CD14-positive monocyte (primary cell): ENCODE results near the gene TRMU. TPM values are rescaled to one million over a fixed set of nuclear protein-coding genes. Genes with fewer than 3 reads are reported as not detected.

Experiments
- DNase-seq, 3 donors: peaks; one replicate each; pipeline ENCODE4 v3.0.0-alpha.2; 2011 to 2022
- H2AFZ ChIP-seq: 2 replicates; pipeline ENCODE4 v1.6.0; 2012; ENCODE audit warnings: mild to moderate bottlenecking, low read depth, low read length, inconsistent platforms; ENCODE audit not compliant: insufficient read depth, poor library complexity, severe bottlenecking
- H3K27ac ChIP-seq, 2 donors: 1 replicate in 1 of 2; 2 replicates in 1 of 2; pipeline ENCODE4 v1.5.1; 2012 to 2013; ENCODE audit warnings: low read length in 2 of 2, control low read depth in 1 of 2, inconsistent platforms in 1 of 2, low read depth in 1 of 2, mild to moderate bottlenecking in 1 of 2
- H3K27me3 ChIP-seq, 2 donors: one replicate each; pipeline versions ENCODE4 v1.6.0 to v1.6.1; 2011 to 2013; ENCODE audit warnings: low read length in 2 of 2; ENCODE audit not compliant: control insufficient read depth in 2 of 2, insufficient read depth in 2 of 2
- H3K36me3 ChIP-seq, 2 donors: replicated peaks in 1 of 2; 1 replicate in 1 of 2; 2 replicates in 1 of 2; pipeline versions ENCODE4 v1.5.1 to v1.6.1; 2012 to 2013; ENCODE audit warnings: low read length in 2 of 2, control low read depth in 1 of 2, inconsistent platforms in 1 of 2, mild to moderate bottlenecking in 1 of 2; ENCODE audit not compliant: insufficient read depth in 2 of 2, control insufficient read depth in 1 of 2
- H3K4me1 ChIP-seq, 2 donors: 1 replicate in 1 of 2; 2 replicates in 1 of 2; pipeline versions ENCODE4 v1.5.1 to v1.6.1; 2012 to 2013; ENCODE audit warnings: low read length in 2 of 2, control low read depth in 1 of 2, inconsistent platforms in 1 of 2, mild to moderate bottlenecking in 1 of 2, moderate library complexity in 1 of 2; ENCODE audit not compliant: insufficient read depth in 2 of 2, control insufficient read depth in 1 of 2
- H3K4me2 ChIP-seq: replicated peaks from 2 replicates; pipeline ENCODE3; 2012; ENCODE audit warnings: low read length, moderate library complexity, mild to moderate bottlenecking; ENCODE audit not compliant: poor library complexity, severe bottlenecking; ENCODE audit errors: extremely low read depth
- H3K4me3 ChIP-seq, 3 experiments: fragments of 200-600 bp in 1 of 3; sonication (generic) in 1 of 3; replicated peaks in 1 of 3; 1 replicate in 2 of 3; 2 replicates in 1 of 3; pipeline ENCODE4 v1.5.1; 2011 to 2013; ENCODE audit warnings: low read length in 3 of 3, mild to moderate bottlenecking in 3 of 3, control low read depth in 2 of 3, low read depth in 2 of 3, inconsistent platforms in 1 of 3, moderate library complexity in 1 of 3
- H3K79me2 ChIP-seq: 2 replicates; pipeline ENCODE4 v1.6.0; 2012; ENCODE audit warnings: mild to moderate bottlenecking, control low read depth, inconsistent platforms, low read length, moderate library complexity; ENCODE audit not compliant: insufficient read depth
- H3K9ac ChIP-seq: 2 replicates; pipeline ENCODE4 v1.6.0; 2017; ENCODE audit warnings: low read length, mild to moderate bottlenecking; ENCODE audit not compliant: insufficient read depth, poor library complexity, severe bottlenecking
- H3K9me3 ChIP-seq, 2 donors: replicated peaks in 1 of 2; 1 replicate in 1 of 2; 2 replicates in 1 of 2; pipeline versions ENCODE4 v1.5.1 to v1.6.1; 2012 to 2013; ENCODE audit warnings: low read length in 2 of 2, control low read depth in 1 of 2; ENCODE audit not compliant: control insufficient read depth in 1 of 2, insufficient read depth in 1 of 2
- H4K20me1 ChIP-seq: 2 replicates; pipeline ENCODE4 v1.6.0; 2012; ENCODE audit warnings: mild to moderate bottlenecking, low read length, control low read depth, moderate library complexity; ENCODE audit not compliant: insufficient read depth
- H3K27ac Mint-ChIP-seq, 7 donors: one replicate each; pipeline ENCODE4 v1.8.0; 2020; ENCODE audit warnings: mild to moderate bottlenecking in 7 of 7, mixed read lengths in 7 of 7, moderate library complexity in 6 of 7, inconsistent platforms in 2 of 7
- H3K27me3 Mint-ChIP-seq, 3 donors: one replicate each; pipeline ENCODE4 v1.8.0; 2021 to 2022; ENCODE audit warnings: low read depth in 3 of 3, mild to moderate bottlenecking in 3 of 3, mixed read lengths in 3 of 3, moderate library complexity in 3 of 3, inconsistent platforms in 1 of 3
- H3K36me3 Mint-ChIP-seq, 2 donors: one replicate each; pipeline ENCODE4 v1.8.0; 2020; ENCODE audit warnings: mixed read lengths in 2 of 2, inconsistent platforms in 1 of 2, mild to moderate bottlenecking in 1 of 2
- H3K4me1 Mint-ChIP-seq: one replicate; pipeline ENCODE4 v1.8.0; 2020; ENCODE audit warnings: mild to moderate bottlenecking, mixed read lengths
- H3K4me3 Mint-ChIP-seq, 2 donors: one replicate each; pipeline ENCODE4 v1.8.0; 2020; ENCODE audit warnings: mild to moderate bottlenecking in 2 of 2, mixed read lengths in 2 of 2, moderate library complexity in 1 of 2
- H3K9me3 Mint-ChIP-seq, 7 donors: one replicate each; pipeline ENCODE4 v1.8.0; 2020 to 2022; ENCODE audit warnings: mixed read lengths in 7 of 7, mild to moderate bottlenecking in 6 of 7, moderate library complexity in 6 of 7, inconsistent platforms in 2 of 7
- WGBS: methylation state at CpG from one replicate; pipeline ENCODE4 v1.1.5; 2013; ENCODE audit warnings: missing lambda C conversion rate; ENCODE audit not compliant: insufficient coverage; 5-methylcytosine and 5-hydroxymethylcytosine counted together
- intact Hi-C, 2 donors: fragments of 100-400 bp; cut with micrococcal nuclease; formaldehyde crosslinking; loops; one replicate each; pipeline versions ENCODE4 v1.15.0 to v1.15.1; 2023
- polyA plus RNA-seq, 3 donors: library from polyadenylated mRNA; depleted of rRNA in 1 of 3; unstranded in 2 of 3; stranded (reverse) in 1 of 3; fragments of 300-500 nt in 2 of 3; fragments of >200 nt in 1 of 3; fragmentation: Illumina TruSeq in 2 of 3; gene quantifications; 1 replicate in 2 of 3; 2 replicates in 1 of 3; pipeline ENCODE4 v1.2.3, GENCODE V29; 2012 to 2021
- TF ChIP-seq, protein P1 (sequence below): fragments of 200-600 bp; IDR thresholded peaks from one replicate; pipeline ENCODE4 v1.8.0; 2022; ENCODE audit warnings: antibody characterized with exemption, mild to moderate bottlenecking

Gene TRMU
- polyA plus RNA-seq, 3 donors, result 4.7 to 32.9 (median 5.6) TPM

DNA sequence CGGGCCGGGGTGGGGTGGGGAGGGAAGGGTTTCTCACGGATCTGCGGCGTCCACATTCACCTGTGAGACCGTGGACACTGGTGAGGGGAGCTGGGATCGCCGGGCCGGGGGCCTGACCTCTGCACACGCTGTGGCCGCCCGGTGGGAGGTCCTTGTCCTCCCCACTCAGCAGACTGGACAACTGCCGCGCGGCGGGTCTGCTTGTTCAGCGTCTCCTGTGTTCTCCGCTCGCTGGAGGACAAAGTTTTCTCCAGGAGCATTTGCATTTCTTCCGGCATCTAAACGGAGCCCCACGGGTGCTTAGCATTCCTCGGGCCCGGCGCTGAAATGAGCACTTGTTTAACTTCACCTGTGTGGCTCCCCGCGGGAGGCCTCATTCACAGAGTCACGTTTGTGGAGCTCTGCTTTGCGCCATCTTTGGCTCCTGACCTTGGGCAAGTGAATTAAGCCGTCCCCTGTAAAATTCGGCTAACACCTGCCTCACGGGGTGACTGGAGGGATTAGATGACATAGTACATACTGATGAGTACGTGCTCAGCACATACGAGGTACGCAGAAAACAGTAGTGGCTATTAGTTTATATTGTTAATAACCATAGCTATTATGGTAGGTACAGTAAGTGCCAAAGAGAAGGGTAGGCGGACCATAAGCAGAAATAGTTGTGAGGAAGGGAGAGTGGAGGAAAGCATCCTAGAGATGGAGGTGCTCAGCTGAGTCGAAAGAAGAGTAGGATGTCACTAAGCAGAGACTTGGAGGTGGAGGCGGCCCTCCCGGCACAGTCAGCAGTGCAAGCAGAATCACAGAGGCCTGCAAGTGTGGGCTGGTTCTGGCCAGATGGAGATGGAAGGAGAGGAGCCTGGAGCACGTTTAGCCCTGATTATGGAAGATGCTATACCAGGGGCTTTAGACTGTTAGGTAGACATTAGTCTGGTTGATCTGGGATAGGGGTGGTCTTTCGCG lies 885 bp downstream of the TRMU start:
- H2AFZ ChIP-seq, result peak overlapping the region; percentile 97
- intact Hi-C loops, result no loop called here
- no peak for DNase-seq
- H3K4me3 ChIP-seq, result peak overlapping the region; percentile 61 to 97 (median 87)
- Mint-ChIP-seq H3K4me3 (peak overlapping the region; percentile 92 to 96), H3K27me3 (no peaks in the 10 kb centered on the region), H3K9me3 (no peaks in the 10 kb centered on the region), H3K36me3 (peaks cover 34 to 53% of the 10 kb centered on the region in 2 donors), H3K27ac (peak overlapping the region in 6 of 7 donors; percentile 73 to 90 (median 87)), H3K4me1 (peaks cover 15% of the 10 kb centered on the region)
- H3K79me2 ChIP-seq, result peaks cover 25% of the 10 kb centered on the region
- peak overlapping the region; percentile 98 for H3K4me2 ChIP-seq
- TF ChIP-seq, protein P1, sequence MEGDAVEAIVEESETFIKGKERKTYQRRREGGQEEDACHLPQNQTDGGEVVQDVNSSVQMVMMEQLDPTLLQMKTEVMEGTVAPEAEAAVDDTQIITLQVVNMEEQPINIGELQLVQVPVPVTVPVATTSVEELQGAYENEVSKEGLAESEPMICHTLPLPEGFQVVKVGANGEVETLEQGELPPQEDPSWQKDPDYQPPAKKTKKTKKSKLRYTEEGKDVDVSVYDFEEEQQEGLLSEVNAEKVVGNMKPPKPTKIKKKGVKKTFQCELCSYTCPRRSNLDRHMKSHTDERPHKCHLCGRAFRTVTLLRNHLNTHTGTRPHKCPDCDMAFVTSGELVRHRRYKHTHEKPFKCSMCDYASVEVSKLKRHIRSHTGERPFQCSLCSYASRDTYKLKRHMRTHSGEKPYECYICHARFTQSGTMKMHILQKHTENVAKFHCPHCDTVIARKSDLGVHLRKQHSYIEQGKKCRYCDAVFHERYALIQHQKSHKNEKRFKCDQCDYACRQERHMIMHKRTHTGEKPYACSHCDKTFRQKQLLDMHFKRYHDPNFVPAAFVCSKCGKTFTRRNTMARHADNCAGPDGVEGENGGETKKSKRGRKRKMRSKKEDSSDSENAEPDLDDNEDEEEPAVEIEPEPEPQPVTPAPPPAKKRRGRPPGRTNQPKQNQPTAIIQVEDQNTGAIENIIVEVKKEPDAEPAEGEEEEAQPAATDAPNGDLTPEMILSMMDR, result no peak
- peaks cover 42 to 59% of the 10 kb centered on the region in 2 donors for H3K36me3 ChIP-seq
- H4K20me1 ChIP-seq, result peaks cover 13% of the 10 kb centered on the region
- H3K27me3 ChIP-seq, result no peaks in the 10 kb centered on the region
- no peaks in the 10 kb centered on the region for H3K9me3 ChIP-seq
- WGBS, result 16% methylated on average over 36 of the region's 42 CpGs
- H3K4me1 ChIP-seq, result peaks cover 10 to 14% of the 10 kb centered on the region in 2 donors
- peak overlapping the region in 1 of 2 donors; percentile 83 for H3K27ac ChIP-seq
- peak overlapping the region; percentile 92 for H3K9ac ChIP-seq

DNA sequence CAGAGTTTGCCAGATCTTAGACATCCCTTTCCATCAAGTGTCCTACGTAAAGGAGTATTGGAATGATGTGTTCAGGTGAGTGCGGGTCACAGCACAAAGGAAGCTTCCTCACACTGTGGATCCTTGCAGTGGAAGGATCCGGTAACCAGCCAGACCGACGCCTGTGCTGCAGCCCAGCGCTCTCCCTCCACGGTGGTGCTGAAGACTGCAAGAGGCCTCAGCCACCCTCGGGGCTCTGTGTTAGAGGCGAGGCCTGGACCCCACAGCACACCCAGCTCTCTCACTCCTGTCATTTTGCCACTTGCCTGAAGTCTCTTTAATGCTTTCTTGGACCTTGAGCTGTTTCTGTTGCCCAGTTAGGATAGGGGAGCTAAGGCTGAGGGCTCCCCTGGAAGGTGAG lies 2.4 kb downstream of the TRMU start:
- DNase-seq, result no peak
- no peaks in the 10 kb centered on the region for H3K27me3 ChIP-seq
- H3K9ac ChIP-seq, result no peak overlapping the region
- intact Hi-C loops, result no loop called here
- H3K4me1 ChIP-seq, result peaks cover 10 to 14% of the 10 kb centered on the region in 2 donors
- H3K4me3 ChIP-seq, result no peak overlapping the region
- TF ChIP-seq, protein P1, result no peak
- Mint-ChIP-seq H3K36me3 (peaks cover 46 to 53% of the 10 kb centered on the region in 2 donors), H3K4me3 (no peak overlapping the region), H3K27me3 (no peaks in the 10 kb centered on the region), H3K9me3 (no peaks in the 10 kb centered on the region), H3K27ac (no peak overlapping the region), H3K4me1 (peaks cover 15% of the 10 kb centered on the region)
- H4K20me1 ChIP-seq, result peaks cover 22% of the 10 kb centered on the region
- H2AFZ ChIP-seq, result no peak overlapping the region
- H3K27ac ChIP-seq, result no peak overlapping the region
- WGBS, result 96% methylated on average over 7 of the region's 9 CpGs
- H3K4me2 ChIP-seq, result no peak overlapping the region
- peaks cover 25% of the 10 kb centered on the region for H3K79me2 ChIP-seq
- H3K36me3 ChIP-seq, result peaks cover 46 to 61% of the 10 kb centered on the region in 2 donors
- no peaks in the 10 kb centered on the region for H3K9me3 ChIP-seq
